Effector memory CD8-positive, alpha-beta T cell (primary cell): Measurements from ENCODE around the gene PDLIM4.

ENCODE experiments used
- ATAC-seq: fragments of 150-1000 bp; cut with Tn5 transposase; replicated peaks from 2 replicates; pipeline ENCODE4 v1.10.0; 2021; ENCODE audit warnings: mild to moderate bottlenecking, moderate library complexity
- DNase-seq, 3 experiments: peaks; one replicate each; pipeline ENCODE4 v3.0.0; 2021
- H3K27ac Mint-ChIP-seq, 2 donors: one replicate each; pipeline ENCODE4 v1.8.0; 2022; ENCODE audit warnings: mild to moderate bottlenecking in 2 of 2, mixed read lengths in 2 of 2, moderate library complexity in 2 of 2
- H3K27me3 Mint-ChIP-seq, 2 donors: one replicate each; pipeline ENCODE4 v1.8.0; 2022; ENCODE audit warnings: mixed read lengths in 2 of 2
- H3K36me3 Mint-ChIP-seq: one replicate; pipeline ENCODE4 v1.8.0; 2022; ENCODE audit warnings: mild to moderate bottlenecking, moderate library complexity, mixed read lengths; ENCODE audit not compliant: insufficient read depth
- H3K4me1 Mint-ChIP-seq, 2 donors: one replicate each; pipeline ENCODE4 v1.8.0; 2022; ENCODE audit warnings: low read depth in 2 of 2, mixed read lengths in 2 of 2
- H3K4me3 Mint-ChIP-seq, 2 donors: one replicate each; pipeline ENCODE4 v1.8.0; 2022; ENCODE audit warnings: mild to moderate bottlenecking in 2 of 2, mixed read lengths in 2 of 2, moderate library complexity in 2 of 2
- H3K9me3 Mint-ChIP-seq, 2 donors: one replicate each; pipeline ENCODE4 v1.8.0; 2022; ENCODE audit warnings: mixed read lengths in 2 of 2
- total RNA-seq, 9 experiments: gene quantifications; one replicate each; lab custom pipeline; 2026; lab: John Stamatoyannopoulos, UW

Gene PDLIM4
- 0 to 0.93 (median 0) reads per million in 9 experiments for total RNA-seq

- Mint-ChIP-seq H3K4me3 (peak within 1 kb of the TSS; percentile 26 to 36), H3K27ac (no peak within 1 kb of the TSS), H3K27me3 (peaks cover 13 to 39% of the 10 kb centered on the region in 2 donors), H3K9me3 (no peaks in the 10 kb centered on the region), H3K4me1 (no peaks in the 10 kb centered on the region), H3K36me3 (no peaks in the 10 kb centered on the region)
- DNase-seq (no peak), ATAC-seq (no peak)
Observed at GRCh38 chr5:132257131-132258101, at the start of gene PDLIM4. Gene PDLIM4 (plus strand): TSS chr5:132257696. CDS start chr5:132257735, 39 bp downstream.

GRCh38 chr5:132207778-132208177, 49.7 kb upstream of the PDLIM4 start:
- no peaks in the 10 kb centered on the region for H3K9me3 Mint-ChIP-seq
- peaks cover 0 to 3% of the 10 kb centered on the region in 2 donors for H3K4me1 Mint-ChIP-seq
- no peaks in the 10 kb centered on the region for H3K27me3 Mint-ChIP-seq
- H3K36me3 Mint-ChIP-seq, result no peaks in the 10 kb centered on the region
- no peak overlapping the region for H3K27ac Mint-ChIP-seq
- H3K4me3 Mint-ChIP-seq, result no peak overlapping the region
- ATAC-seq, result no peak
- no peak for DNase-seq

- H3K4me1 Mint-ChIP-seq, result peaks cover 0 to 3% of the 10 kb centered on the region in 2 donors
- no peak overlapping the region for H3K27ac Mint-ChIP-seq
- ATAC-seq, result no peak
- H3K4me3 Mint-ChIP-seq, result no peak overlapping the region
- no peaks in the 10 kb centered on the region for H3K27me3 Mint-ChIP-seq
- H3K9me3 Mint-ChIP-seq, result no peaks in the 10 kb centered on the region
- DNase-seq, result no peak
- H3K36me3 Mint-ChIP-seq, result no peaks in the 10 kb centered on the region
Observed at GRCh38 chr5:132209131-132209530, 48.4 kb upstream of the PDLIM4 start.

GRCh38 chr5:132209901-132210545, 47.5 kb upstream of the PDLIM4 start:
- H3K27ac Mint-ChIP-seq, result no peak overlapping the region

GRCh38 chr5:132210944-132211343, 46.6 kb upstream of the PDLIM4 start:
- Mint-ChIP-seq H3K9me3 (no peaks in the 10 kb centered on the region), H3K4me3 (no peak overlapping the region), H3K4me1 (peaks cover 0 to 3% of the 10 kb centered on the region in 2 donors), H3K27ac (no peak overlapping the region), H3K27me3 (no peaks in the 10 kb centered on the region), H3K36me3 (no peaks in the 10 kb centered on the region)
- no peak for DNase-seq
- ATAC-seq, result no peak

More at GRCh38 chr5:132209901-132210545, 47.5 kb upstream of the PDLIM4 start:
- Mint-ChIP-seq H3K27me3 (no peaks in the 10 kb centered on the region), H3K9me3 (no peaks in the 10 kb centered on the region), H3K36me3 (no peaks in the 10 kb centered on the region), H3K4me3 (no peak overlapping the region), H3K4me1 (peaks cover 0 to 3% of the 10 kb centered on the region in 2 donors)
- DNase-seq, result no peak
- ATAC-seq, result no peak

- H3K9me3 Mint-ChIP-seq, result no peaks in the 10 kb centered on the region
- H3K4me1 Mint-ChIP-seq, result peaks cover 0 to 3% of the 10 kb centered on the region in 2 donors
- ATAC-seq, result no peak
- H3K27ac Mint-ChIP-seq, result no peak overlapping the region
- no peaks in the 10 kb centered on the region for H3K36me3 Mint-ChIP-seq
- no peak for DNase-seq
- no peak overlapping the region for H3K4me3 Mint-ChIP-seq
- no peaks in the 10 kb centered on the region for H3K27me3 Mint-ChIP-seq
Observed at GRCh38 chr5:132211787-132212186, 45.7 kb upstream of the PDLIM4 start.

GRCh38 chr5:132213666-132214065, 43.8 kb upstream of the PDLIM4 start:
- Mint-ChIP-seq H3K4me1 (no peaks in the 10 kb centered on the region), H3K27me3 (no peaks in the 10 kb centered on the region), H3K9me3 (no peaks in the 10 kb centered on the region), H3K36me3 (no peaks in the 10 kb centered on the region), H3K4me3 (no peak overlapping the region), H3K27ac (no peak overlapping the region)
- no peak for DNase-seq
- no peak for ATAC-seq

- Mint-ChIP-seq H3K27ac (no peak overlapping the region), H3K4me3 (no peak overlapping the region), H3K4me1 (no peaks in the 10 kb centered on the region), H3K9me3 (no peaks in the 10 kb centered on the region), H3K27me3 (no peaks in the 10 kb centered on the region), H3K36me3 (no peaks in the 10 kb centered on the region)
- ATAC-seq (no peak), DNase-seq (no peak)
Observed at GRCh38 chr5:132214491-132214890, 43.0 kb upstream of the PDLIM4 start.

- no peak overlapping the region for H3K27ac Mint-ChIP-seq
- no peaks in the 10 kb centered on the region for H3K9me3 Mint-ChIP-seq
- H3K36me3 Mint-ChIP-seq, result no peaks in the 10 kb centered on the region
- no peaks in the 10 kb centered on the region for H3K4me1 Mint-ChIP-seq
- ATAC-seq (no peak), DNase-seq (no peak)
- H3K4me3 Mint-ChIP-seq, result no peak overlapping the region
- no peaks in the 10 kb centered on the region for H3K27me3 Mint-ChIP-seq
Observed at GRCh38 chr5:132215329-132215728, 42.2 kb upstream of the PDLIM4 start.

GRCh38 chr5:132218321-132218720, 39.2 kb upstream of the PDLIM4 start:
- no peak for DNase-seq
- Mint-ChIP-seq H3K36me3 (no peaks in the 10 kb centered on the region), H3K27ac (no peak overlapping the region), H3K27me3 (no peaks in the 10 kb centered on the region), H3K4me1 (no peaks in the 10 kb centered on the region), H3K9me3 (no peaks in the 10 kb centered on the region), H3K4me3 (no peak overlapping the region)
- no peak for ATAC-seq

GRCh38 chr5:132219289-132219970, 38.1 kb upstream of the PDLIM4 start:
- ATAC-seq (no peak), DNase-seq (no peak)
- Mint-ChIP-seq H3K36me3 (no peaks in the 10 kb centered on the region), H3K27ac (no peak overlapping the region), H3K27me3 (no peaks in the 10 kb centered on the region), H3K4me3 (no peak overlapping the region), H3K9me3 (no peaks in the 10 kb centered on the region), H3K4me1 (no peaks in the 10 kb centered on the region)

- Mint-ChIP-seq H3K4me3 (no peak overlapping the region), H3K27me3 (no peaks in the 10 kb centered on the region), H3K9me3 (no peaks in the 10 kb centered on the region), H3K4me1 (no peaks in the 10 kb centered on the region), H3K36me3 (no peaks in the 10 kb centered on the region), H3K27ac (no peak overlapping the region)
- DNase-seq (no peak), ATAC-seq (no peak)
Observed at GRCh38 chr5:132219981-132220380, 37.5 kb upstream of the PDLIM4 start.

- Mint-ChIP-seq H3K27me3 (no peaks in the 10 kb centered on the region), H3K36me3 (no peaks in the 10 kb centered on the region), H3K9me3 (no peaks in the 10 kb centered on the region), H3K4me3 (no peak overlapping the region), H3K27ac (no peak overlapping the region), H3K4me1 (no peaks in the 10 kb centered on the region)
- DNase-seq (no peak), ATAC-seq (no peak)
Observed at GRCh38 chr5:132220491-132220890, 37.0 kb upstream of the PDLIM4 start.
